GM21528 (cell line): ENCODE measurements around the gene RNF130.
"Not testable (repeated sequence)": the region's sequence is repeated elsewhere in the genome, so short reads cannot be mapped to it uniquely, and the experiment has no call there.

ENCODE experiments used
- ATAC-seq: cut with Tn5 transposase; IDR thresholded peaks from one replicate; pipeline ENCODE4 v1.9.1; 2021; ENCODE audit warnings: mild to moderate bottlenecking, moderate library complexity; ENCODE audit not compliant: unreplicated experiment, low FRiP score

Gene RNF130

DNA sequence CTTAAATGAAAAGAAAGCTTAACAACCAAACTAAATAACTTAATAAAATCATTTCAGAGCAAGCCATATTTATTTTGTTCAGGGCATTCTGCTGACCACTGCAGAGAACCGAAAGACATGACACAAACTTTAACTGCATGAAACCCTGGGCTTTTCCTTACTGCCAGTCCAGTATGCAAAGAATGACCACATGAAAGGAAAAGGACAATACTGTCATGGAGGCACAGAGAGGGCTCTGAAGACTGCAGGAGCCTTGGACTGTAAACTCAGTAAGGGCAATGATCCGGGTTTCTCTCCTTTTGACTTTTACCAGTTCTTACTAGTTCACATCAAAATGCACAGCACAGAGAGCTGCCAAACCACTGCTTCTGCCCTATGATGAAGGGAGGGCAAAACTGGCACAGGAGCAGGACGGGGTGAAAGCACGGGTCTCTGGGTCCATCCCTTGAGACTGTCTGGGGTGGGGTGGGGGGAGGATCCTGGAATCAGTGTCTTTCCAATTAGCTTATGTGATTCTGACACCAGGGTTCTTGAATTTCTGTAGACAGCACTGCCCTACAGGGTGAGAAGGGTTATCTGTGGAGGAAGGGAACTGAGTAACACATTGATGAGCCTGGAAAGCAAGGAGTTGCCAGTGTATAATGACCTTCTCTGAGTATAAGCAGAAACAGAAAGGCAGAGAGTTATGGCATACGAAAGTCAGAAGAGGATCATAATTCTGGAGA is 44.7 kb downstream of the RNF130 start:
- ATAC-seq: no peak

DNA sequence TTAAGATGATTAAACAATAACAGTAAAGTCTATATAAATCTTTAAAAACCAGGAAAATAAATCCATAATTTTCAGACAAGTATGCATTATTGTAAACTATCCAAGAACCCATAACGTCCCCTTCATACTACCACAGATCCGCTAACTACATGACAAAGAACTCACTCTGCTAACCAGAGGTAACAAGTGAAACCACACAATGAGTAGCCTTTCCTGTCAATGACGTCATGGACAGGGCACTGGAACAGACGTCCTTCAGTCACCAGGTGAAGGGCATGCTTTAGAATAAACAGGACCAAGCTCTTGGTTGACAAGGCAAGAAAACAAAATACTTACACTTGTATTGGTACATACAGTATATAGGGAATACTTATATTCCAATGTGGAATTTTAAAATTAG is 45.2 kb downstream of the RNF130 start:
- no peak for ATAC-seq

DNA sequence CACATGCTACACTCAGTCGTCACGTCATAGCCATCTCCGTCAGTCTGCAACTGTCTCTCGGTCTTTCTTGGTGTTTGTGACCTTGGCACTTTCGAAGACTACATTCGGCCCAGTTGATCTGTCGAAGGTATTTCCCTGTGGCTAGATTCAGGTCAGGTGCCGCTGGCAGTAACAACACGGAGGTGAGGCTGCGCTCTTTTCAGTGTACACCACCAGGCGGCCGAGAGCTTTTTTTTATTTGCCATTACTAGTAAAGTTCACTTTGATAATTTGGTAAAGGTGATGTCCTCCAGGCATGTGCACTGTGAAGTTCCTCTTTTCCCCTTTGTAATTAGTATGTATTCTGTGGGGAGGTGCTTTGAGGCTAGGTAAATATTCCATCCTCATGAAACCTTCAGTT is 49.7 kb downstream of the RNF130 start:
- no peak for ATAC-seq

DNA sequence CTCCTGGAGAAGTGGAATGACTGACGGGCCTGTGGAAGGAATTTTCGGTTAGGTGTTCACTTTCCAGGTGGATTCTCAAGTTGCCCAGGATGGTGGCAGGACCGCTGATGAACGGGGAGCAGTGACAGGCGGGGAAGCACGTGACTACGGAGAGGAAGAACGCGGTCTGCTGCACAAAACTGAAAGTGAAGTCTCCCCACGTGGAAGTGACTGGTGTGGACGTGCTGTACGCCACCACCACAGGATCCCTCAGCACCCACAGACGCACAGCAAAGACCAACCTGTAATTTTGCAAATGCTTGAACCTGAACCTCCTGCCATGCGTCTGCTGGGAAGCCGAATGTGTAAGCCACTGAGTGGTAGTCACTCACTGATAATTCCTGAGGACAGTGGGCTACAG is 51.4 kb downstream of the RNF130 start:
- no peak for ATAC-seq

- ATAC-seq: no peak
Observed at GRCh38 chr5:180018347-180019060, 53.1 kb downstream of the RNF130 start.

DNA sequence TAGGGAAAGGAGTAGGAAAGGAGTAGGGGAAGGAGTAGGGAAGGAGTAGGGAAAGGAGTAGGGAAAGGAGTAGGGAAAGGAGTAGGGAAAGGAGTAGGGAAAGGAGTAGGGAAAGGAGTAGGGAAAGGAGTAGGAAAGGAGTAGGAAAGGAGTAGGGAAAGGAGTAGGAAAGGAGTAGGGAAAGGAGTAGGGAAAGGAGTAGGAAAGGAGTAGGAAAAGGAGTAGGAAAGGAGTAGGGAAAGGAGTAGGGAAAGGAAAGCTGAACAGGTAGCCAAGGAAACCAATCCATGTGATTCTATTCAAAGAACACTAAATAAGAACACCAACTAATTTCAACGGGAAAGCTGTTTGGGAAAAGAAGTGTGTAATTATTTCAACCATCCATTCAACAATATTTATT is 56.0 kb downstream of the RNF130 start:
- not testable (repeated sequence) for ATAC-seq

GRCh38 chr5:180013678-180014077 is 57.9 kb downstream of the RNF130 start:
- ATAC-seq: no peak

GRCh38 chr5:180012316-180012715 is 59.2 kb downstream of the RNF130 start:
- ATAC-seq: no peak

DNA sequence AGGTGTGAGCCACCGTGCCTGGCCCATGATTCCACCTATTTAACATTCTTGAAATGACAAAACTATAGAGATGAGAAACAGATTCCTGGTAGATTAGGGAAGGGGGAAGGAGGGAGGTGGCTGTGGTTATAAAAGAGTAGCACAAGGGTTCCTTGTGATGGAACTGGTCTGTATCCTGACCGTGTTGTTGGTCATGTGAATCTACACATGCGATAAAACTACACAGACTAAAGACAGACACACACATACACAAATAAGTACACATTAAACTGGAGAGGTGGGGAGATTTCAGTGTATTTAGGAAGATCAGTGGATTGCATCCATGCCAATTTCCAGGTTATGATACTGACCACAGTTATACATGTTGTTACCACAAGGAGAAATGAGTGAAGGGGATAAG is 60.9 kb downstream of the RNF130 start:
- ATAC-seq: no peak

DNA sequence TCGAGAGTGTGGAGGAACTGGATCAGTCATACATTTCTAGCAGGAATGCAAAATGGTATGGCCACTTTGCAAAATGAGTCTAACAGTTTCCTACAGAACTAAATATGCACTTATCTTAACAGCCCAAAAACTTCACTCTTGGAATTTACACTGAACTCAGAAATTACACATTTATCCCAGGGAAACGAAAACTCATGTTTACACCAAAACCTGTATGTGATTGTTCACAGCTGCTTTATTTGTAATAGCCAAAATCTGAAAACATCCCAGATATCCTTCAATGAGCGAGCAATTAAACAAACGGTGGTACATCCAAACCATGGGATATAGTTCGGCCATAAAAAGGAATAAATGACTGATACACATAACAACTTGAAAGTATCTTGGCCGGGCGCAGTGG is 62.0 kb downstream of the RNF130 start:
- no peak for ATAC-seq

DNA sequence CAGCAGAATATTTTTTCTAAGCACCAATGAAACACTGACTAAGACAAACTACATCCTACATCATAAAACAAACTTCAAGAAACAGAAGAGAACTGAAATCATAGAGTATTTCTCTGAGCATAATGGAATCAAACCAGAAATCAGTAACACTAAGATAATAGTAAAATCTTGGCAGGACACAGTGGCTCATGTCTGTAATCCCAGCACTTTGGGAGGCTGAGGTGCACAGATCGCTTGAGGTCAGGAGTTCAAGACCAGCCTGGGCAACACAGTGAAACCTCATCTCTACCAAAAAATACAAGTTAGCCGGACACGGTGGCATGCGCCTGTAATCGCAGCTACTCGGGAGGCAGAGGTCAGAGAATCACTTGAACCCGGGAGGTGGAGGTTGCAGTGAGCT is 63.1 kb downstream of the RNF130 start:
- ATAC-seq: no peak

- ATAC-seq: no peak
Observed at GRCh38 chr5:180007582-180007981, 64.0 kb downstream of the RNF130 start.

- no peak for ATAC-seq
Observed at GRCh38 chr5:180006141-180006540, 65.4 kb downstream of the RNF130 start.

DNA sequence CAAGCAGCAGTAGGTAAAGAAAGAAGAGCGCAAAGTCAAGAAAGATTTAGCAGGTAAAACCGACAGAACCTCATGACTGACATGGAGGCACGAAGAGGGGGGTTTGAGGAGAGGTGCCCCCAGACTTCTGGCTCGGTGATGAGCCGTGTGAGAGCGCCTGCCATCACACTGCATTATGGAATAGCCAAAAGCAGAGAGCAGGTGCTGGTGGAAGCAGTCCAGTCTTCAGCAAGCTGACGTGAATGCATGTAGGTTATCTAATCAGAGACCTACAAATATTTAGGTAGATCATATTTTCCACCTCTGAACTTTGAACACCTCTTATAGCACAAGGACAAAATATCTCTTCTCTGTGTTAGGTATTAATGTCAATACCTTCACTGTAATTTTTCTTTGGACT is 68.4 kb downstream of the RNF130 start:
- ATAC-seq: no peak

DNA sequence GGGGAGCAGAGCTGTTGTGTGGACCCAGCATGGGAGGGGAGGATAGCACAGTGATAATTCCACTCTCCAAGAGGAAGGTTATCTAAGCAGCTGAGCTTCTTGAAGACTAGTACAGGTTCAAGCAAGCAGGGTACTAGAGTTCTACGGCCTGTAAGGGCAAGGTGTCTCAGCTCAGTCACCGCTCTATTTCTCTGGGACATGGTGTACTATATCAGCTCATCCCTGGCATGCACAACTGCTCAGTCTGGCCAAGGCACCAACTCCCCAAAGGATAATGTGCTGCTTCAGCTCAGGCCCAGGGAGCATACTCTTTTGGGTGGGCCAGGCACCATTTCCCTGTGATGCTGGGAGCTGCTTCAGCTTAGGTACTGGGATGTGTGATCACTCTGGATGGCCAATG is 69.8 kb downstream of the RNF130 start:
- no peak for ATAC-seq

- ATAC-seq: no peak
Observed at GRCh38 chr5:180001136-180001535, 70.4 kb downstream of the RNF130 start.

- no peak for ATAC-seq
Observed at GRCh38 chr5:179998485-179998884, 73.1 kb downstream of the RNF130 start.

- ATAC-seq: no peak
Observed at GRCh38 chr5:179994583-179995323, 76.8 kb downstream of the RNF130 start.

DNA sequence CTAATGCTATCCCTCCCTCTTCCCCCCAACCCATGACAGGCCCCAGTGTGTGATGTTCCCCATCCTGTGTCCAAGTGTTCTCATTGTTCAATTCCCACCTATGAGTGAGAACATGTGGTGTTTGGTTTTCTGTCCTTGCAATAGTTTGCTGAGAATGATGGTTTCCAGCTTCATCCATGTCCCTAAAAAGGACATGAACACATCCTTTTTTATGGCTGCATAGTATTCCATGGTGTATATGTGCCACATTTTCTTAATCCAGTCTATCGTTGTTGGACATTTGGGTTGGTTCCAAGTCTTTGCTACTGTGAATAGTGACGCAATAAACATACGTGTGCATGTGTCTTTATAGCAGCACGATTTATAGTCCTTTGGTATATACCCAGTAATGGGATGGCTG is 78.7 kb downstream of the RNF130 start:
- not testable (repeated sequence) for ATAC-seq

DNA sequence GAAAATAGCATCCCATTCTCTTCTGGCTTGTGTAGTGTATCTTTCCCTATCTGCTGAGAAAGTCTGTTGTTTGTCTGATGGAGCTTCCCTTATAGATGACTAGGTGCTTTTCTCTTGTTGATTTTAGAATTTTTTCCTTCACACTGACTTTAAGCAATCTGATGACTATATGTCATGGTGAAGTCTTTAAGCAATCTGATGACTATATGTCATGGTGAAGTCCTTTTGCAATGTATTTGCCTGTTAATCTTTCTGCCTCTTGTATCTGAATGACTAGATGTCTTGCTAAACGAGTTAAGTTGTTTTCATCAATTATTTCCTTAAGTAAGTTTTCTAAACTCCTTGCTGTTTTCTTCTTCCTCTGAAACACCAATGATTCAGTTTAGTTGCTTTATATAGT is 80.5 kb downstream of the RNF130 start:
- ATAC-seq: no peak

GRCh38 chr5:179990525-179990924 is 81.0 kb downstream of the RNF130 start:
- ATAC-seq: not testable (repeated sequence)

DNA sequence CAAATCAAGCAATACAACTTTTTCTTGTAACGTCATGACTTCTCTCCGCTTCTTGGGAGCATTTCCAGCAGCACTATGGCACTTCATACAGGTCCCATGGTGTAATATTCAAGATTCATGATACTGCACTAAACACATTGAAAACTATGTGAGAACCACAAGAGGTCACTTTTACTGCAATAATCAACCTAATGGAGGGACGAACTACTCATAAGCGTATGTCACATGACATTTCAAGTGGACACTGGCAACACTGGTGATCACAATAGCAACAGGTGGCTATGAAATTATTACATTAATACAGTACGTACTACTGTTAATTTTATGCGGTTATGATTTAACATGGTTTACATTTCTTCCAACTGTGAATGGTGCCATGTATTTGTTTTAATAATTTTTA is 85.2 kb downstream of the RNF130 start:
- no peak for ATAC-seq
